HG02623 (cell line): ENCODE data around the gene SAMD4B.

ENCODE experiments used
- ATAC-seq: cut with Tn5 transposase; IDR thresholded peaks from one replicate; pipeline ENCODE4 v1.9.1; 2021; ENCODE audit warnings: moderate library complexity; ENCODE audit not compliant: unreplicated experiment

Gene SAMD4B

GRCh38 chr19:39407410-39407659, 65.1 kb downstream of the SAMD4B start:
- no peak for ATAC-seq

- no peak for ATAC-seq
These were observed 65.6 kb downstream of the SAMD4B start for GRCh38 chr19:39407660-39408391.

GRCh38 chr19:39408392-39409207, 66.4 kb downstream of the SAMD4B start:
- ATAC-seq: no peak

- ATAC-seq: no peak
These were observed 67.2 kb downstream of the SAMD4B start for GRCh38 chr19:39409208-39410016.

GRCh38 chr19:39410017-39410830, 68.0 kb downstream of the SAMD4B start:
- ATAC-seq: no peak

- ATAC-seq: no peak
These were observed 68.5 kb downstream of the SAMD4B start for GRCh38 chr19:39410831-39411080.

- ATAC-seq: no peak
These were observed 69.0 kb downstream of the SAMD4B start for GRCh38 chr19:39411081-39411831.

- ATAC-seq: peak; percentile 22
These were observed 69.5 kb downstream of the SAMD4B start for GRCh38 chr19:39411832-39412099.

- peak; percentile 57 for ATAC-seq
These were observed 70.1 kb downstream of the SAMD4B start, which contains the start of gene PLEKHG2 for GRCh38 chr19:39412100-39412866. Gene PLEKHG2 (plus strand): TSS chr19:39412669. CDS start chr19:39414087, 1,418 bp downstream.

- no peak for ATAC-seq
These were observed 70.6 kb downstream of the SAMD4B start for GRCh38 chr19:39412867-39413271.

- no peak for ATAC-seq
These were observed 71.2 kb downstream of the SAMD4B start for GRCh38 chr19:39413272-39413910.

- no peak for ATAC-seq
These were observed 71.8 kb downstream of the SAMD4B start for GRCh38 chr19:39413911-39414608.

- ATAC-seq: no peak
These were observed 73.2 kb downstream of the SAMD4B start for GRCh38 chr19:39415111-39416046.

- no peak for ATAC-seq
These were observed 74.2 kb downstream of the SAMD4B start for GRCh38 chr19:39416152-39417120.

GRCh38 chr19:39417463-39418181, 75.4 kb downstream of the SAMD4B start:
- no peak for ATAC-seq

GRCh38 chr19:39419003-39419402, 76.8 kb downstream of the SAMD4B start:
- no peak for ATAC-seq
